Measurements from ENCODE around the gene FAM169A.
"Not testable (repeated sequence)": the region's sequence is repeated elsewhere in the genome, so short reads cannot be mapped to it uniquely, and the experiment has no call there.

The FAM169A gene

DNA sequence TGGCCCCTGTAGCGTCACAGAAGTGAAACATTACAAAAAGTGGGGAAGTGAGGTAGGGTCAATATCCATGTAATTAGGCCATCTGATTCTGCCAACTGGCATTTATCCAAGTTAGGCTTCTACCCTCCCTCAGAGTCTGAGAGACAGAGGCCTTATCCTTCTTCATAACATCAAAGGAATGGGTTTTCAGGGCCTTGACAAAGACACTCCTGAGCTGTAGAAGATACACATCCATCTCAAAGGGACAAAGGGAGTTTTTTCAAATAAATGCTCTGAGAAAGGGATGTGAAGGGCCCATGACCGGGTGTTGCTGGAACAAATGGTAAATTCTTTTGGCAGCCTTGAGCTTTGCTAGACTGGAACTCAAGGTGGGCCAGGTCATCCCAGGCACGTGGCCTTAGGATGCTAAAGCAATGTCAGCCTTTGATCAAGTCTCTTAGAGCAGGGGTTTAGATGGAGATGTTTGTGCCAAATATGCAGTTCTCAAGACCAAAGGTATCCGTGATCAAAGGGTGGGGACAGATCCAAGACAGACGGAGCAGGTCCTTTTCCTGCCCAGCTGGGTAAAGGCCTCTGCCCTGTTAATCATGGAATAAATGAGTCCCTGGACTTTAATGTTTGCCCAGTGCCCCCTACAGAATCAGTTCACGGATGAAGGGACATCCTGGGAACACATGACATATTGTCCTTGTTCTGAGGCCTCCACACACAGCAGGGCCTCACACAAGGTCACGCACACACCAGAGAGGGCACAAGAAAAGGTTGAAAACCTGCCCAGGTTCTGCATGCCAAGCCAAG lies 10.0 kb upstream of the FAM169A start:
- no peak for DNase-seq
- in situ Hi-C loops (cut with HindIII; ENCODE audit: low pct_ligation_motif_present, low pct_unique_long_range_greater_than_20kb, low sequenced_read_pairs), result no loop called here

DNA sequence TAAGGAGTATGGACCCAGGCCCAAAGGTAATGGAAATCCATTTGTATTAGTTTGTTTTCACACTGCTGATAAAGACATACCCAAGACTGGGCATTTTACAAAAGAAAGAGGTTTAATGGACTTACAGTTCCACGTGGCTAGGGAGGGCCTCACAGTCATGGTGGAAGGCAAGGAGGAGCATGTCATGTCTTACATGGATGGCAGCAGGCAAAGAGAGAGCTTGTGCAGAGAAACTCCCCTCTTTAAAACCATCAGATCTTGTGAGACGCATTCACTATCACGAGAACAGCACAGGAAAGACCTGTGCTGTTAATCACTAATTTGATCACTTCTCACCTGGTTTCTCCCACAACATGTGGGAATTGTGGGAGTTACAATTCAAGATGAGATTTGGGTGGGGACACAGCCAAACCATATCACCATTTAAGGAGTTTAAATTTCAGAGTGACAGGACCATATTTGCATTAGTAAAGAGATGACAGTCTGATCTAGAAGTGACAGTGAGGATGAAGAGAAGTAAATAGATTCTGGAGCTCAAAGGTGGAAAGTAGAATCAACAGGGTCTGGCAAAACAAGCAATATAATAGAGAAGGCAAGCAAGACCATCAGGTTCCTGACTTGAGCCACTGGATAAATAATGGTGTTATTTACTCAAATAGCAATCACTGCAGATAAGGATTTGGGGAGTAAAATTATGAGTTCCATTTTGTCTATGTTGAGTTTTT lies 7.5 kb upstream of the FAM169A start:
- in situ Hi-C loops (cut with HindIII; ENCODE audit: low pct_ligation_motif_present, low pct_unique_long_range_greater_than_20kb, low sequenced_read_pairs), result no loop called here
- DNase-seq, result no peak

DNA sequence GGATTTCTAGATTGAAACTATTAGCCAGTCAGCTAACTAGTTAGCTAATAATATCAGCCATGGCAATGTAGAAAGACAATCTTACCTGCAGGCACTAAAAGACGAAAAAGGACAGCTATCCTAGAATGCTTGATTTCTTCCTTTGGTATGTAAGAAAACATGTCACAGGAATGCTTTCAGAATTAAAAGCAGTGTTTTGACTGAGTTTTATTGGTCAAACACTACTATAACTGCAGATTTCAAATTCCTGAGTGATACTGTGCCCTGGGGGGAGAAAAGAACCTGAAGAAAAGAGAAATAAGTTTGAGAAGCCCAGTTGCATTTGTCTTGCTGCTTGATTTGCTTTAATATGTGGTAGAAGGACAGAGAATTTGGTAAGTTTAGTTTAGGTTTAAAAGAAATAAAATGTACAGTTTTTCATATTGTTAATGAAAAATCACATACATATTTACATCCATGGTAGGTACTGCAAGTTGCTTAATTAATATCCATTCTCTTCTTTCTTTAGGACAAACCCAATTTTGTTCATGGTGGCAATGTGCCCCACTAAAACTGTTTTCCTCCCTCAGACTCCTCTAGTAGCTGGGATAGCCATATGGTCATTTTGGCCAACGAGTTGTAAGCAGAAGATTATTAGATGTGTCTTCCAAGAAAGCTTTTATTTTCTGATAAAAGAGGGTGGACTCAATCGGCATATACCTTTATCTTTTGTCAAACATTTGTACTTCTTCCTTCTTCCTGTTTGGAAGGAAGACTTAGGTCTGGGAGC lies 4.3 kb upstream of the FAM169A start:
- no peak for DNase-seq
- in situ Hi-C loops (cut with HindIII; ENCODE audit: low pct_ligation_motif_present, low pct_unique_long_range_greater_than_20kb, low sequenced_read_pairs), result no loop called here

DNA sequence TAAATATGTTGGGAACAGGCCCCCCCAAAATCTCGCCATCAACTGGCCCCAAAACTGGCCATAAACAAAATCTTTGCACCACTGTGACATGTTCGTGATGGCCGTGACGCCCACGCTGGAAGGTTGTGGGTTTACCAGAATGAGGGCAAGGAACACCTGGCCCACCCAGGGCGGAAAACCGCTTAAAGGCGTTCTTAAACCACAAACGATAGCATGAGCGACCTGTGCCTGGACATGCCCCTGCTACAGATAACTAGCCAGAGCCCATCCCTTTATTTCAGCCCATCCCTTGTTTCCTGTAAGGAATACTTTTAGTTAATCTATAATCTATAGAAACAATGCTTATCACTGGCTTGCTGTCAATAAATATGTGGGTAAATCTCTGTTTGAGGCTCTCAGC lies 3.2 kb upstream of the FAM169A start:
- in situ Hi-C loops (cut with HindIII; ENCODE audit: low pct_ligation_motif_present, low pct_unique_long_range_greater_than_20kb, low sequenced_read_pairs); DNase-seq: not testable (repeated sequence)

DNA sequence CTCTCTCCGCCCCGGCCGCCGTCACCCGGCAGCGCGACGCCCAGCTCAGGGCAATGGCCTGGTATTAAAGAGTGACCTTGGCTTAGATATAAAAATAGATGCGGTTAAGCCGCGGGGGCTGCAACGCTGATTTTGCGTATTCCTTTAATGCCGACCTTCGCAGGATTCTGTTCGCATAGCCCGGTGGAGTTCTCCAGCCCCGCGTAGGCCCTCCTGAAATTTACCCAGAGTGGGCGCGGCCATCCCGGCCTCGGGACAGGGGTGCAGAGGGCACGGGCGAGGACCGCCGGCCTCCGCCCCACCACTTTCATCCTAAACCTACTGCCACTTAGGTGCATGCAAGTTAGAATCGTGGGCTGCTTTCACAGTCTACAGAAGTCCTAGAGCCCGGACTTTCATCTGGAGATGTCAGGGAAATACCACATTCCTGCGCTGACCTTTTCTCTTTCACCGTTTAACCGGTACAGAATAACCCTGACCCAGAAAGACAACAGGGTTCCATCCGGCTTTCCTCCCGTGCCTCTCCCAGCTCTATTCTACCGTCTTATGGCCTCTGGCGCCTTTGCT lies 492 bp upstream of the FAM169A start:
- in situ Hi-C loops (cut with HindIII; ENCODE audit: low pct_ligation_motif_present, low pct_unique_long_range_greater_than_20kb, low sequenced_read_pairs), result no loop called here
- DNase-seq, result no peak

DNA sequence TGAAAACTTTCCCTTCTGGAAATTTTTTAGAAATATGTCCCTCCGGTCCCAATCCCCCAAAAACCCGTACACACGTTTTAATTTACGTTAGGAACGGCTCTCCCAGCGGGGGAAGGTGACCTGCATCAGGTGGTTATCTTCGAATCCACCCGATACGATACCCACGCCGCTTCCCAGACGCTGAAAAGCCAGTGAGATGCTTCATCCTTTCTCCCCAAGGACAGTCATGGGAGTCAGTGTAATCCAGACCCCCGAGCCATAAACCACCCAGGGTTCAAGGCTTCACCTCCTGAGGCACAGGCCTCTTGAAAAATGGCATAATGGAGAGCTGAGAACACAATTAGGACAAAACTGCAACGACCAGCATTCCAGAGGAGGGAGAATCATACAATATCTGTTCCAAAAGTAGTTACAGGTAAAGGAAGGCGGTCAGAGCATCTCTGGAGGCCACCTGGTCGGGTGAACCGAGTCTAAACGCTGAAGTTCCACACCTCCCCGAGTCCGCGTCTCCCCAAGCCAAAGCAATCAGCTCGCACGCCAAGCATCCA lies 857 bp downstream of the FAM169A start:
- in situ Hi-C loops (cut with HindIII; ENCODE audit: low pct_ligation_motif_present, low pct_unique_long_range_greater_than_20kb, low sequenced_read_pairs), result no loop called here
- DNase-seq, result no peak

DNA sequence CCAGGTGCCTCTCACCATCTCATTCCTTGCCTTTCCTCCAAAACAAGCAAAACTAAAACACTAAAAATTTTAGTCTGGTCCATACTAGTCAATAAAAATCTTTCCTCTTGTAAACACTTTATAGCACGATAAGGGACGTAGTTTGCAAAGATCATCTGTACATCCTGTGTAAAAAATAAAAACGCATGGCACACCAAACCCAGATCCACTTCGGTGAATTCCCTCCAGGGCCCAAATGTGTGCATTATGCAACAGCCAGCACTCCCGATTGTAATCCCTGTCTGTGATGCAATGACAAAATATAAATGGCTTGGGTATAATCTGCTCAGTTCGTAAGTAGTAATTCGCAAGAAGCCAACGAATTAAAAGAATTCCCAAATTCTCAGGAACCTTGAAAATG lies 1.4 kb downstream of the FAM169A start:
- DNase-seq, result no peak
- in situ Hi-C loops (cut with HindIII; ENCODE audit: low pct_ligation_motif_present, low pct_unique_long_range_greater_than_20kb, low sequenced_read_pairs), result no loop called here

DNA sequence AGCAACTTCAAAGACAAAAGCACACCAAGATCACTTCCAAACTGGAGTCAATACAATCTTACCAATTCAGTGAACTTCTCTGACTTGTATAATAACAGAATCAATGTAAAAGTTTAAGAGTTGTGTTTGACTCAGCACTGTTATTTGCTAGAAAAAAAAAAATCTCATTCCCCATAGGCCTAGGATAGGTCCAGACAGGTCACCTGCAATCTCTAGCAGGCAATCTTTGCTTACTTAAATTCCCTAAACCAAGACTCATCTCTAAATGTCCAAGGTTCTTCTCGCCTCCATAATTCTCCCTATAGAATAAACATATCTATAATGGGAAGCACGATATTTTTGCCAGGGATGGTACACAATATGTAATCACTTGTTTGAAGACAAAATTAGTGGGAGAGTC lies 2.5 kb downstream of the FAM169A start:
- in situ Hi-C loops (cut with HindIII; ENCODE audit: low pct_ligation_motif_present, low pct_unique_long_range_greater_than_20kb, low sequenced_read_pairs), result no loop called here
- DNase-seq, result no peak

DNA sequence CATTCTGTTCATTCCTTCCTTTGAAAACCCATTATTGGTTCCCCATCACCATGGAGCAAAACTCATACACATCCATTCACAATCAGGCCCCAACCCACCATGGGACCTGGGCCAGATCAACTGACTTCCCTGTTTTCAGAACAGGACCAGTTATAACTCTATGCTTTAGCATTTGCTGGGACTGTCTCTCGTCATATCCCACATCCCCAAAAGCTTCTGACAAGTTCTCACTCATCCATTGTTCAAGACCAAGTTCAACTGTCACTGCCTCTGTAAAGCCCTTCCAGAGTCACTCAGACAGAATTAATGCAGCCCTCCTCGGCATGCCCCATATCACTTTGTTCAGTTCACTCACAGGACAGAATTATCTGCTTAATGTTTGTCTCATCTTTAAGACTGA lies 4.0 kb downstream of the FAM169A start:
- in situ Hi-C loops (cut with HindIII; ENCODE audit: low pct_ligation_motif_present, low pct_unique_long_range_greater_than_20kb, low sequenced_read_pairs), result no loop called here
- no peak for DNase-seq

DNA sequence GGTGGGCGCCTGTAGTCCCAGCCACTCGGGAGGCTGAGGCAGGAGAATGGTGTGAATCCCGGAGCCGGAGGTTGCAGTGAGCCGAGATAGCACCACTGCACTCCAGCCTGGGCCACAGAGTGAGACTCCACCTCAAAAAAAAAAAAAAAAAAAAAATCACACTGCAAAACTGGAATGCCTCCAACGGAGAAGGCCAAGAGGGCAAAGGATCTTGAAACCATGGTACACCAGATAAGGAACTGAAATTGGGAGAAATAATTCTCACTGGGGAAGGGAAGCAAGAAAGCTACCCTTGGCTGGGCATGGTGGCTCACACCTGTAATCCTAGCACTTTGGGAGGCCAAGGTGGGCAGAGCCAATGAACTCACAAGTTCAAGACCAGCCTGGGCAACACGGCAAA lies 9.2 kb downstream of the FAM169A start:
- in situ Hi-C loops (cut with HindIII; ENCODE audit: low pct_ligation_motif_present, low pct_unique_long_range_greater_than_20kb, low sequenced_read_pairs); DNase-seq: not testable (repeated sequence)

DNA sequence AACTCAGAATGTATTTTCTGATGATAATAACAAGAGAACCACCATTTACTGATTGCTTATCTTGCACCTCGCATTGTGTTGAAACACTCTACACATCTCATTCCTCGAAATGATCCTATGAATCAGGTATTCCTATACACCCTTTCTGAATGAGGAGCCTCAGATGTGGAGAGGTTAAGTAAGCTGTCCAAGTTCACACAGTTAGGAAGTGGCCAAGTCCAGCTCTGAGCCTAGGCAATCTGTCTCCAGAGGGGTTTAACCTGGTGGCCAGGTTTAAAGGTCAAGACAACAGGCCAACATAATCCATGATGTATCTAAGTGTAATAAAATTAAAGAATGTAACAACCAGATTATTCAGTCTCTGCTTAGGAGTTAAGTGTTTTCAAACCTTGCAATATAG lies 12.9 kb downstream of the FAM169A start:
- no peak for DNase-seq
- in situ Hi-C loops (cut with HindIII; ENCODE audit: low pct_ligation_motif_present, low pct_unique_long_range_greater_than_20kb, low sequenced_read_pairs), result no loop called here

DNA sequence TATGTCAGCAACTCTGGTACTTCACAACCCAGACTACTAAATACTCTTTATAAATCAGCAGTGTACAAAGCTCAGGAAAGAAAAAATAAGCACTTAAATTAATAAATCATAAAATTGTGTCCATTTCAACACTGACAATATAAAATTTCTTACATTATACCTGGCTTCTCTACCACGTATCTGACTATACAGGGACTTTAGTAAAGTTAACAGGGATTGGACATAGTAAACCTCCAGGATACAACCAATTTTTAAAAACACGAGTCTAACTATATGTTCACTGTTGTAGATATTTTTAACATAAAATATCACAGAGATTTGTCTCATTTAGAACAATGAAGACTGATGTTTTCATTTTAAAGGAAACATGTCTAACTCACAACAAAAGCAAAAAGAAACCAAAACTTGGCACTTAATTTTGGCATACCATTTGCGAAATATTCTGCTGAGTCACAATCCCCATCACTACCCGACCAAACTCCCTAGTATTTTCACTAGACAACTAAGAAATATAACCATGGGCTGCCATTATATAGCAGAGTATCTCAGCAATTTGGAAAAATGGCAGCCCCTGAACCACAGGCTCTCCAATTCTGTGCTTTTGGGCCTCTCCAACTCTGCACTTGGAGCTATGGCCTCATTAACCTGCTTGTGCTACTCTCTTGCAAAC lies 14.4 kb downstream of the FAM169A start:
- DNase-seq, result peak; percentile 13
- in situ Hi-C loops (cut with HindIII; ENCODE audit: low pct_ligation_motif_present, low pct_unique_long_range_greater_than_20kb, low sequenced_read_pairs), result no loop called here

DNA sequence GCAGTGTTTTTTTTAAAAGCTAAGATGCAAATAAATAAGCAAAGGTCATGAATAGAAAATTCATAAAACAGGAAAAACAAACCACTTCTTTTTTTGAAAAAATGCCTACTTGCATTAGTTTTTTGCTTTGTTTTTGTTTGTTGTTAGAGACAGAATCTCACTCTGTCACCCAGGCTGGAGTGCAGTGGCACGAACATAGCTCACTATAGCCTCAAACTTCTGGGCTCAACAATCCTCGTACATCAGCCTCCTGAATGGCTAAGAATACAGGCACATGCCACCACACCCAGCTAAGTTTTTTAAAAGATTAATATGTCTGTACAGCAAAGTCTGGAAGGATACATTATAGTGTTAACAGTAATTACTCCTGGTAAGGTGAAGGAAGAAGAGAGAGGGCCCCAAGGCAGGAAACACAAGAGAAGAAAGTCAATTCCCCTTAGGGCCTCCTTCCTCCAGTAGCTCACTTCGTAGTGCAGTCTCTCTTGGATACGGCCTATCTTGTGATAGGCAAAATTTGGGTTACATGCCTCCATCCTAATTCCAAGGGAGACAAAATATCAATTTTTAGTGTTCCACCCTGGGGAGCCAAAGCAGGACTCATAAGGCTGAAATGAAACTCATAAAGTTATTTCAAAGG lies 15.3 kb downstream of the FAM169A start:
- in situ Hi-C loops (cut with HindIII; ENCODE audit: low pct_ligation_motif_present, low pct_unique_long_range_greater_than_20kb, low sequenced_read_pairs), result no loop called here
- no peak for DNase-seq

DNA sequence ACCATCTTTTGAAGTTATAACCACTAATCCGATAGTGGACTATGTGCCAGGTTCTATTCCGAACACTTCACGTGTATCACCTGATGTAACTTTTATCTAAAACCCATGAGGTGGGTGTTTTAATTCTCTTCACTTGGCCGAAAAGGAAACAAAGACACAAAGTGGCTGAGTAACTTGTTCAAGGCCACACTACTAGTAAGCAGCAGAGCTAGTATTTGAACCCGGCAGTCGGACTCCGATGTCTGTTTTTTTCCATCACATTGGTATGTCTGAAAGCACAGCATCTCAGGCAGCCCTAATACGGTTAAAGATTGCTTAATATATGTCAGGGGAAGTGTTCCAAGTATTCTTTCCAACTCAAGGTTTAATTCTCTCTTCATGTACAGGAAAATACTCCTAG lies 16.2 kb downstream of the FAM169A start:
- in situ Hi-C loops (cut with HindIII; ENCODE audit: low pct_ligation_motif_present, low pct_unique_long_range_greater_than_20kb, low sequenced_read_pairs), result no loop called here
- DNase-seq, result no peak

DNA sequence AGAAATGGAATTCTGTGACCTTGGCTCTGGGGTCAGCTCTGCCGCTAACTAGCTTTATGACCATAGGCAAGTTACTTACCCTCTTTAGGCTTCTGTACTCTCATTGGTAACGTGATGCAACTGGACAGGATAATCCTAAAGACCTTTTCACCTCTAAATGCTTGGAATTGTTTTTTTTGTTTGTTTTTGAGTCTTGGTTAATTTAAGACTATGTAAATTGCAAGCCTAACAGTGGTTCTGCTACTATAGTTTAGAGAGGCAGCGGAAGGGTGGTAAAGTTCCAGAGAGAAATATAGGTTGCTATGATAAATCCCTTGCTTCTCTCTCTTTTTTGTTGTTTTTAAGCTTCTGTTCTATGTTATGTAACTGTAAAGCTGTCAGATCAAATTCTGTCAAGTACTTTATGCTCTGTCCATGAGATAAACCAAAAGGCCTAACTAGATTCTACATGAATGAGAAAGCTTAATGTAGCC lies 17.6 kb downstream of the FAM169A start:
- no peak for DNase-seq
- in situ Hi-C loops (cut with HindIII; ENCODE audit: low pct_ligation_motif_present, low pct_unique_long_range_greater_than_20kb, low sequenced_read_pairs), result no loop called here

DNA sequence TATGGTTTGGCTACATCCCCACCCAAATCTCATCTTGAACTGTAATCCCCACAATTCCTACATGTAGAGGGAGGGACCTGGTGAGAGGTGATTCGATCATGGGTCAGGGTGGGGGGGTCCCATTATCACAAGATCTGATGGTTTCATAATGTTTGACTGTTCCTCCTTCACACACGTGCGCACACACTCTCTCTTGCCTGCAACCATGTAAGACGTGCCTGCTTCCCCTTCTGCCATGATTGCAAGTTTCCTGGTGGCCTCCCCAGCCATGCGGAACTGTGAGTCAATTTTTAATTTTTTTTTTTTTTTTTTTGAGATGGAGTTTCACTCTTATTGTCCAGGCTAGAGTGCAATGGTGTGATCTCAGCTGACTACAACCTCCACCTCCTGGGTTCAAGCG lies 27.0 kb downstream of the FAM169A start:
- no peak for DNase-seq
- in situ Hi-C loops (cut with HindIII; ENCODE audit: low pct_ligation_motif_present, low pct_unique_long_range_greater_than_20kb, low sequenced_read_pairs), result no loop called here

DNA sequence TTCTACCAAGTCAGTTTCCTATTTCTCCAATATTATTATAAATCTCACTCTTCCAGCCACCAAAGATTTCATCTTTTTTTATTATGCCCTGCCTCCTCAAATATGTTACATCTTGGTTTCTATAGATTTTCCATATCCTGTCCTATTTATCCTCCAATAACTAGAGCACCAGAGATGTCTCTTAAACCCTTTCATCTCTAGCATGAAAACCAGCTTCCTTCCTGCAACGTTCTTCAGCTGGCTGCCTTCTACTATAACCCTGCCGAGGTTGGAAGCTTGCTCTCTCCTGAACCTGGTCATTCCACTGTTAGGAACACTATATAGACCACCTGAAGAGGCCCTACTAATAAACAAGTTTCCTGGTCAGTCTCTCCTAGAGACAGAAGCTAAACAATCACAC lies 27.9 kb downstream of the FAM169A start:
- in situ Hi-C loops (cut with HindIII; ENCODE audit: low pct_ligation_motif_present, low pct_unique_long_range_greater_than_20kb, low sequenced_read_pairs), result no loop called here
- DNase-seq, result no peak

DNA sequence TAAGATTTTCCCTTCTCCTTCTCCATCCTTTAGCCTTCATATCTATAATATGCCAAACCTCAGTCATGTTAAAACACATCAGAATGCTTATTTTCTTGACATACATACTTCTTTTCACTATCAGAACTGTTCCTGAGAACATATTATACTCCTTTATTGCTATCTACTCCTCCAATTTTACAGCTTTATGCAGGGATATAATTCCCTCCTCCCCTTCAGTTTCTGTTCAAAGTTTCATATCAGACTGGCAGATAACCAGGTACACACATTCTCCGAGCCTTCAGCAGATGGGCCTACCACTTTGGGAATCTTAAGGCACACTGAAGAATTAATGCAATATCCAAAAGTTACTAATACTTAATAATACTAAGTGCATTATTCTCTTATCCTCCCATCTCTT lies 29.1 kb downstream of the FAM169A start:
- DNase-seq, result no peak
- in situ Hi-C loops (cut with HindIII; ENCODE audit: low pct_ligation_motif_present, low pct_unique_long_range_greater_than_20kb, low sequenced_read_pairs), result no loop called here
